Activated CD8-positive, alpha-beta memory T cell treated with anti-CD3 and anti-CD28 coated beads, Interleukin-2, amount 50 U/mL, for 1 hour (primary cell): ENCODE results near the gene SLC17A9.

Source experiments
- DNase-seq: peaks from one replicate; pipeline ENCODE4 v3.0.0-alpha.2; 2020; ENCODE audit errors: extremely low read depth

Gene SLC17A9

DNA sequence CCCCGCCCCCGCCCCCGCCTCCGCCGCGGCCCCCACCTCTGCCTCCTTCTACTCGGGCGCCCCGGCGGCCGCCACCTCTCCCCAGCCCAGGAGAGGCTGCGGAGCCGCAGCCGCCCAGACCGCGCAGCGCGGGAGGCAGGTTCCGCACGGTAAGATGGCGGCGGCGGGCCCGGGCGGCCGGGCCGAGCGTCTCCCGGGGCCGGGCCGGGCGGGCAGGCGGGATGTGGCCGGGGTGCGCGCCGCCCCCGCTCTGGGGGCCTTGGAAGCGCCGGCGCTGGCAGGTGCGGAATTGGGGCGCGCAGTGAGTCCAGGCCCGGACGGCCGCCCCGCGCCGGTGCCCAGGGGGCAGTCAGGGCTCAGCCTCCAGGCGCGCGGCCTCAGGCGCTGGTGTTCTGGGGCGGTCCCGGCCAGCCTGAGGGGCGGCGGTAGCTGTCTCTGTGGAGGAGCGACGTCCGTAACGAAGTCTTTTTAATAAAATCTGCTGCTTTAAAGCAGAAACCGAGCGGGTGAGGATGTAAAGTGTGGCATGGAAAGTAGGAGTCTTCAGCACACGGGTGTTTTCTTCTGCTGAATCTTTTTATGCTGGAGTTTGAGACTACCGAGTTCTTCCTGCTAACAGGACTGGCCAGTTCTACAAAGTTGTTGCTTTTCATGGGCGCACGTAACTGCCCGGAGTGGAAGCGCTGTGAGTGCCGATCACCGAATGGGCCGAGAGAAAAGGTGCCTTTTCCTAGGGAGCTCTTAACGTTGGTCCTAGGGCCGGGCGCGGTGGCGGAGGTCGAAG lies 14.2 kb upstream of the SLC17A9 start, which contains the start of gene GID8:
GID8 (plus strand) TSS at position 43 of the 784 bp plus-strand sequence. CDS start 3,356 bp downstream, outside the sequence.
- DNase-seq: no peak

DNA sequence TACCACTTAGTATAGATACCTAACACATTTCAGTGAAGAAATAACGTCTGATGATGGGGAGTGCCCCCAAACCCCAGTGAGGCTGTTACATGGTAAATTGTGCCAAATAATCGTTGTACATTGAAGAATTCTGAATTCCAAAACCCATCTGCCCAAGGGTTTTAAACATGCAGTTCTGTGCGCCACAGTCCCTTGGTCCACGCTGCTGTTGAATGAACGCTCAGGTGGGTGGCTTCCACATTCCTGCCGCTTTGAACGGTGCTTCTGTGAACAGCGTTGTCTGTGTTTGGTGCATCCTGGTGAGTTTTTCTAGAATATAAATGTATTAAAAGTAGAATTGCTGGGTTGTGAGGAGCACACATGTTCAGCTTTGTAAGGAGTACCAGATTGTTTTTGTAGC lies 11.6 kb upstream of the SLC17A9 start:
- no peak for DNase-seq

DNA sequence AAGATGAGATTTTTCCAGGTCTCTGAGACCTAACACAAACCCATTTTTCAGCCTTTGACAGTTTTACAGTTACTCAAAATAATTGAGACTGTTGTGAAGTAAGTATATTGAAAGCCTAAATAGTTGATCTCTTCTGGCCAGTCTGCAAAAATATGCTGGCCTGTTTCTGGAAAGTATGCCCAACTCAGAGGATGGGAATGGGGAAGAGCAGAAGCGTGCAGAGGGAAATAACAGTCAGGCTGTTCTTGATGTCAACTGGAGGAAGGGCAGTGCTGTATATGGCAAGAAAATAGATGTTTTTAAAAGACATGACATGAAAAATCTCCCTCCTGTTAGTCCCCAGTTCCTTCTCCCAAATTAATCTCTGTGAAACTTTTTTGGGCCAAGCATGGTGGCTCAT lies 10.7 kb upstream of the SLC17A9 start:
- DNase-seq: no peak

DNA sequence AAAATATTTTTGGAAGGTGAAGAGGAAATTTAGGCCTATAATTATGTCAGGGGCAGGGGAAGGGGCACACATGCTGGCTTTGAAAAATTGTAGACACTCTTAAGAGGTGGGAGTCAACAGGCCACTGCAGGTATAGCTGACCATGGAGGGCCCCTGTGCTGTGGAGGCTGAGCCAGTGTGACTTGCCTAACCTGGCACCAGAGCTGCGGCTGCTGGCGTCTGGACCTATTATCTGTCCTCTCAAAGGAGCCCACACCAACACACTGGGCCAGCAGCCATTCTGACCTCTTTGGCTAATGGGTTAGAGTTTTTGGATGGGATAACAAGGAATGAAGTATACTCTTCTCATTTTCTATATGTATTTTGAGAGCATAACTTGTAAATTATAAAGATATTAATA lies 10.1 kb upstream of the SLC17A9 start:
- DNase-seq: no peak

DNA sequence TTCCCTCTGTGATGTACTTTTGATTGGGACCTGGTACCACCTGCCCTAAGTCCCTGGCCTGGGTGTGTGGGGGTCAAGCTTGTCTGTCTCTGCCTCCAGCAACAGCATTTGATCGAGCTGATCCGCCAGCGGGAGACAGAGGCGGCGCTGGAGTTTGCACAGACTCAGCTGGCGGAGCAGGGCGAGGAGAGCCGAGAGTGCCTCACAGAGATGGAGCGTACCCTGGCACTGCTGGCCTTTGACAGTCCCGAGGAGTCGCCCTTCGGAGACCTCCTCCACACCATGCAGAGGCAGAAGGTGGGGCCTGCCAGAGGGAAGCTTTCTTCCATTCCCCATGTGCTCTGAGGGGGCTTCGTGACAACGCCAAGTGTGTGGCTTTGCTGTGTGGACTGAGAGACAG lies 9.1 kb upstream of the SLC17A9 start:
- no peak for DNase-seq

DNA sequence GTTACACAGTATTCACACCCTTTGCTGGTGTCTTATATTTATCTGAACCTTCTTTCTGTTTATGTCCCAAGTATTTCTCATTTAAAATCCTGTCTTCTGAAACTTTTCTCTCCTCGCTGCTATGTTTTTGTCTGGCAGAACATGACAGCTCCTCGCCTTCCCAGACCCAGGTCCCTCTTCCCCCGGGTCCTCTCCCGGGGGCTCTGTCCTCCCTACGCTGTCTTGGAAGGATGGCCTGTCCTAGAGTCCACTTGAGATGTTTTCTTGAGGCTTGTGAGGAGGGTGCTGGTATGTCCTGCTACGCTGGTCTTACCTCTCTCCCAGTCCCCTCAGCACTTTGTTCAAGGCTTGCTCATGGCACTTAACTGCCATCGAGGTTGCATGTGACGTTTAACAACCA lies 8.3 kb upstream of the SLC17A9 start:
- DNase-seq: no peak

DNA sequence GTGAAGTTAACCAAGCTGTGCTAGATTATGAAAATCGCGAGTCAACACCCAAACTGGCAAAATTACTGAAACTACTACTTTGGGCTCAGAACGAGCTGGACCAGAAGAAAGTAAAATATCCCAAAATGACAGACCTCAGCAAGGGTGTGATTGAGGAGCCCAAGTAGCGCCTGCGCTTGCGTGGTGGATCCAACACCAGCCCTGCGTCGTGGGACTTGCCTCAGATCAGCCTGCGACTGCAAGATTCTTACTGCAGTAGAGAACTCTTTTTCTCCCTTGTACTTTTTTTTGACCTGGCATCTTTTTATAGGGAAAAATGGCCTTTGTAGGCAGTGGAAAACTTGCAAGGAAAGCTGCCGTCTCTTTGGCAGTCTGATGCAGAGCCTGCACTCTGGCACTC lies 7.8 kb upstream of the SLC17A9 start:
- DNase-seq: no peak

DNA sequence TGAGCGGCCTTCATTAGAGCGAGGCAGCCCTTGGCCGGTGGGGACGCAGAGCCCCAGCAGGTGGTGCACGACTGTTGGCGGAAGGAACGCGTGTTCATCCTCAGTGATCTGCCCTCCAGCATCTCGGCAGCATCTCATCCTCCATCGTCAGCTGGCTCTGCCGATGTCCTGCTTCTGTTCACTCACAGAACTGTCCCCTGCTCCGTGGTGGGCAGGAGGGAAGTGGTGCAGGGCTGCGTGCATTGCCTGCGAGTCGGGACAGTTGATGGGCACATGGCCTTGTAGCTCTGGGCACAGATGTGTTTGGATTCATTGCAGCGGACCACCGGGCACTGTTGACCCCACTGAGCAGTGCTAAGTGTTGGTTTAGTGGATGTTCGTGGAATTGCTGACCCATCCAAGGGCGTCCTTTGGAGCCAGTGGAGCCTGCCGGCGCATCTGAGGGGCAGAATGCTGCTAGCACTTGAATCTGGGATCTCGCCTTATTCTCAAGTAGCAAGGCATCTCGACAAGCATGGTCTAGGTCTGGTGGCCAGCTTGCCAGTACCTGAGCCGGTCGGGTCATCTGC lies 6.7 kb upstream of the SLC17A9 start:
- no peak for DNase-seq

DNA sequence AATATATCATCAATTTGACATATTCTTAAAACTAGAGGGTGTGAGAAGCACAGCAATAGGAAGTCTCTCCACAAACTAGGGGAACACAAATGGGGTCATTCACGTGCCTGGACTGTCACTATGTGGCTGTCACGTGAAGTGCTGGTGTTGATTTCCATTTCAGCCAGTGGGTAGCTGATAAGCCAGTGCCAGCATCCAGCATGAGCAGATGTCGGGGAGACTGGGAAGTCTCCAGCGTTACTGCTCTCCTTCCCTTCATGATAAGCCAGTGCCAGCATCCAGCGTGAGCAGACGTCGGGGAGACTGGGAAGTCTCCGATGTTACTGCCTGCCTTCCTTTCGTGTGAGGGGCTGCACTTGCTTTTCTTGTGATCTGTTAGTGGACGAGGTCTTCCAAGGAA lies 5.6 kb upstream of the SLC17A9 start:
- no peak for DNase-seq

DNA sequence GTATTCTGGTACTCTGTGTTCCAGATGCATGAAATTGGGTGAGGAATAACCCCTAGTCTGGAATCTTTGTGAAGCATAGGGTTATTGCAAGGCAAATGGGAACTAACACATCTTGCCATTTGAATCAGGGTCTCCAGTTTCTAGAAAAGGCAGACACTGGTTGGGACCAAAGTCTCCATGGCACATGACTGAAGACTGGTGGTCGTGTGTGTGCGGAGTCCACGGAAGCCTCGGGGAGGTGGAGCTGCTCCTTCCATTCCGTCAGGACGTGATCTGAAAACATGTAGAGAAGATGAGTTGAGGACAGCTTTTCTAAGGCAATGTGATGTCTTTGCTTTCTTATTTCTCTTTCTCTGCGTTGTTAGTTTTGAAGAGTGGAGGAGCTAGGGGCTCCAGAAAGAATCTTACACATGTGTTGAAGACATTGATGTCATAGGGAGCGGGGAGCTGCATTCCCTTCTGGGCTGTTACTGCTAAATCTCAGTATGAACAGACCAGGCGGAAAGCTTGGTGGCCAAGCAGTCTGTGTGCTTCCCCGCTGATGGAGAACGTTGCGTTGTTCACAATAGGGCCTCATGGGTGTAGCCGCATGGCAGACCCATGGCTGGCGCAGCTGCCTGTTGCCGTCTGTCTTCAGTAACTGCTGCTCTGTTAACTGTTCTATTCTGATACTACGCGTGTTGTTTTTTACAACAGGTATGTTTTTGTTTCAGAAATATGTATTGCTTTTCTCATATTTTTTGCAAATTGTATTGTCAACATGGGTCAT lies 4.8 kb upstream of the SLC17A9 start:
- no peak for DNase-seq

DNA sequence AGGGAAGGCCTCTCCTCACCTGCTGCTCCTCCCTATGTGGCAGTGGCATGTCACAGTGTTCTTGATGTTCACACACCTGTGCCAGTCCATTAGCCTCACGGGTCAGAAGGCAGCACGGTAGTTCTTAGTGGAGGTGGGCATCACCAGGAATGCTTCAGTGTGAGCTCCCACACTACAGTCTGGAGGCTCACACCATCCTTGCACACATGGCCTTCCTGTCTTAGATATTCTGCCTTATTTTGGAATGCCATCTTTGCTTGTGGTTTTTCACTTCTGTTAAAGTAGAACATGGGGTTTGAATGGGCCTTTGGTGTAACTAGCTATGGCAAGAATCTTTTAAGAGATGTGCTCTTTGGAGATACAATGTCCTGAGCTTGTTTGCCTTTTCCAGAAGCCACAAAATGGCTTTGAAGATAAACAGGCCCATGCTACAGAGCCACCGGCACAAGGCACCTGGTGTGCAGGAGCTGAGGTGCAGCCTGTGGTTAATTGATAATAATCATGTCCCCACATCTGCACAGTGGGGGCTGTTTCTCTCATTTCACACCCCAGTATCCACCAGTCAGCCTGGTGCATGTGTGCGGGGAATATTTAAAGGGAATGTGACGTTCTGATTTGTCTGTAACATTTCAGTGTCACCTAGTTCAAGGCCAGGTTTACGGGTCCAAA lies 3.2 kb upstream of the SLC17A9 start:
- no peak for DNase-seq

DNA sequence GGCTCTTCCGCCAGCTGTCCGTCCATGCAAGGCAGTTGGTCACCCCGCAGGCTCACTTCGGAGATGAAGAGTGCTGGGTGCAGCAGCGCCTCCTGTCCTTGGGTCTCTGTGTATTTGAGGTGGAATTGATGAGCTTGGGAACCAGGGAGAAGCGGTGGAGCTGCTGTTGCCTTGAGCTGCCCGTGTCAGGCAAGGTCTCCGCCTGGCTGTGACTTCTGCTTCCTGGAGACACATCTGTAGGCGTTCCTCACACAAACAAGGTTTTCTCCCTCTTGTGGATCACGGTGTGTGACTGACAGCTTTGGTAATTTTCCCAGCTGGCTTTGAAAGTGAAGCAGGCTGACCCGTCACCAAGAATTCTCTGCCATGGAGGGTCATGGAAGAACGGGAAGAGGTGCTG lies 2.5 kb upstream of the SLC17A9 start:
- DNase-seq: no peak

DNA sequence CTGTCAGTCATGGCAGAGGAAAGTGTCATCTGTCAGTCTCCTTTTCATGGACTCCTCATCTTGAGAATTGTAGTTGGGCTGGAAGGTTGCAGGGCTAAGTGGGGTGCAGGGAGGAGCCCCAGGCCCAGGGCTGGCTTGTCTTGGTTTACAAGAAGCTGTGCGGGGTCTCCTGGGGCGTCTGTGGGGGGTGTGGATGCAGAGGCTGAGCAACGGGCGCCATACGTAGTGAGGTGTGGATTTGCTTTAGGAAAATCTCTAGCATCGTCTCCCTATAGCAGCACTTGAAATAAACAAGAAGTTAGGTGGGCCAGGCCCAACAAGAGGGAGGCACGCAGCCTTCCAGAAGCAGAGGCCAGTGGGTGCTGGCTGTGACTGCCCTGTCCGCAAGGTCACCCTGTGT lies 1.8 kb upstream of the SLC17A9 start:
- no peak for DNase-seq

DNA sequence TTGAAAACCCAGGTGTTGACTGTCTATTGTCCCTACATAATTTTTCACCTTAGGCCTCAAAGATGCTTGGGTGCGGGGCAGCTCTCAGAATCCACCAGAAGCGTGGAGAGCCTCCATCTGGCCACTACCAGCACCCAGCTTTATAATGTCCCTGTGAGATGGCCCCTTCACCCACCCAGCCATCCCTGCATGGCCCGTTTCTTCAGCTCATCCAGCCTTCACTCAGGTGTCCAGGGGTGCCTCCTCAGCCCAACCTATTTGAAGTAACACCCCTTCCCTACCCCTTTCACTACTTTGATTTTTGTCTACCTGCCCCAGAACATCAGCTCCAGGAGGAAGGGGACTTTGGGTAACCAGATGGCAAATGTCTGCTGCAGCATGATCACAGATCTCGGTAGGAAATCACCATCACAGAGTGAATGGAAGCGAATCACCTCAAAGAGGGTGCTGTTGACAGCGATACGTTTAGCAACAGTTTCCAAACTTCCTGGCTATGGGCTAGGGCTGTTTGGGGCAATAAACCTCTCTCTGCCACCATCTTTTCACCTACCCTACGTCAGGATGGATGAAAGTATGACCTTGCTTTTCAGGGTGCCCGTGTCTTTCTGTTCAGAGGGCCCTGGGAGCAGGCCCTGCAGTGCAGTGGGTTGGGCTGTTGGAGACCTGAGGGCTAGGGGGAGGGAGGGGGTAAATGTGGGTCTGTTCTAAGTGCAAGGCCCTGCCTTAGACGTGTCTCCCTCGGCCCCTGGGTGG lies 1.2 kb upstream of the SLC17A9 start:
- DNase-seq: no peak

DNA sequence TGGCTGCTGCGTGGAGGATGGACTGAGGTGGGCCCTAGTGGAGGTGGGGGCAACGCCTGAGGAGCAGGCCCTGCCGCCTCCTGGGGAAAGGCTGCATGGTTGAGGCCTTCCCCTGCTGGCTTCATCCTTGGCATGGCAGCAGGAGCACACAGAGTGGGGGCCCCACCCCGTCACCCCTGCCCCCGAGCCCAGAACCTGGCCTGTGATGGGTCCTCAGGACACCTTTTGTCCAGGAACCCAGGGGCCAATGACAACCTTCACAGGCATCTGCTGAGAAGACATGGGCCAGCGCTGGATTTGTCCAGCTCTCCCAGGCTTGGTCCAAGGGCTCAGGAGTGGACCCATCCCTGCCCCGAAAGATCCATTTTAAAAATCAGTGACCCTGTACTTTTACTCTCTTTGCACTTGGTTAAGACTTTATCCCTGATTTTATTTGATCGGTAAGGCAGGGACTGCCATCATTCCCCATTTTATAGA lies 575 bp upstream of the SLC17A9 start:
- no peak for DNase-seq

DNA sequence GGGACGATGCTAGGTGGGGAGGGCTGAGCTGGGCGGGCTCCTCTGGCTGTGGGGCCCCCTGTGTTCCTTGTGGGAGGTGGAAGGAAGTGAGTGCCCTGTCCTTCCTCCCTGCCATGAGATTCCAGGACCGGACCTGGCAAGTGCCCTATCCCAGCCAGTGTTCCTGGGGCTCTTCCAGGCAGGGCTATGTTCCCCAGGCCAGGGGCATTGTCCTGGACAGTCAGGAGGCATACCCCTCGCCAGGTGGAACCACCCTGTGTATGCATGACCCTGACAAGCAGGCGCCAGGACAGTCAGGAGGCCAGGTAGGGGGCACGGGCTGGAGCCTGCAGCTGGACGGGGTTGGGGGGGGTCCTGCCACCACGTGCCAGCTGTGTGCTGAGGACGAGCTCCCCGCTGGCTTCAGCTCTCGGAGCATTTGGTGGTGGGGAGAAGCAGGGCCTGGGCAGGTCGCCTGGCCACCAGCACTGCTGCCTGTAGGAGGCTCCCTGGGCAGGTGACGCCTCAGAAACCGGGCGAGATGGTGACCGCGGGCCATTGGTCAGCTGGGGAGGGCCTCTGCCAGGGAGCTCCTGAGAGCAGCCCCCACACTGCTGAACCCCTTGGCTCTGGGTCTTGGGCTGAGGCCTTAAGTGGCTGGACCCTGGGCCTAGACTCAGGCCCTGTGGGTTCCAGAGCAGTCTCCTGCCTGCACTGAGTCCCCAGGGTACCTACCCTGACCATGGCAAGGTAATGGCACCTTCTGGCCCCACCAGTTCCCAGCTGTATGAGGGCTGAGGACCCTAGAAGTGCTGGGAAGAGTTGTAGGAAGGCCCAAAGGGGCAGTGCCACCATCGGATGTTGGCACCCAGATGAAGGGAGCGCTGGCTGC lies 694 bp downstream of the SLC17A9 start:
- no peak for DNase-seq

DNA sequence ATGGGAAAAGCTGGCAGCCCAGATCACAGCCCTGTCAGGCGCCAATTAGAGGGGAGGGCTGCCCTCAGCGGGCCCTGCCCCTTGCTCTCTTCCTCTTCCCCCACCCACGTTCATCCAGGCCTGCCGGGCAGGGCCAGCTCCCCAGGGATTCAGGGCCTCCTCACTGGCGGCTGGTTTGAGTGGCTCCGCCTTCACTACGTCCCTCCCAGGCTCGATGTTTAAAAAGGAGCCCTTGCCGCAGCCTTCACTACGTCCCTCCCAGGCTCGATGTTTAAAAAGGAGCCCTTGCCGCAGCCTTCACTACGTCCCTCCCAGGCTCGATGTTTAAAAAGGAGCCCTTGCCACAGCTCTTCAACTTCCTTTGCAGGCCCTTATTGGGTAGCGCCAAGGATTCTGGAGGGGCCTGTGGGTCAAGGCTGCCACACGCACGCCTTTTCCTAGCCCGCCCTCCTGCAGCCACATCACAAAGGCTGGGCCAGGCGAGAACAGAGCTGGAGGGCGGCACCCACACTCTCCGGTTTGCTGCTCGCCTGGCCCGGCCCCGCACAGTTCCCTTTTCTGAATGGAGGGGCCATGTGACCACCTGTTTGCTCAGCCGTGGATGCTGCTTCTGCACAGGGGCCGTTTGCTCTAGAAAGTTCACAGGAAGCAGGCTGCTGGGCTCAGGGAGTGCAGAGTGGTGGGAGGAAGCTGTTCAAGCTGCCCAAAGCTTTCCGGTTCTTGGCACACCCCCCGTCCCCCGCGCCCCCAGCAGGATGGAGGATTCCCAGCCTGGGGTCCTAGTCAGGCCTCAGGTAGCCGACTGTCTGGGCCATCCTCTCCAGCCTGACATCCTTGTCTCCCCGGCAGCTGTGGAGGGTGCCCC lies 1.6 kb downstream of the SLC17A9 start:
- no peak for DNase-seq

DNA sequence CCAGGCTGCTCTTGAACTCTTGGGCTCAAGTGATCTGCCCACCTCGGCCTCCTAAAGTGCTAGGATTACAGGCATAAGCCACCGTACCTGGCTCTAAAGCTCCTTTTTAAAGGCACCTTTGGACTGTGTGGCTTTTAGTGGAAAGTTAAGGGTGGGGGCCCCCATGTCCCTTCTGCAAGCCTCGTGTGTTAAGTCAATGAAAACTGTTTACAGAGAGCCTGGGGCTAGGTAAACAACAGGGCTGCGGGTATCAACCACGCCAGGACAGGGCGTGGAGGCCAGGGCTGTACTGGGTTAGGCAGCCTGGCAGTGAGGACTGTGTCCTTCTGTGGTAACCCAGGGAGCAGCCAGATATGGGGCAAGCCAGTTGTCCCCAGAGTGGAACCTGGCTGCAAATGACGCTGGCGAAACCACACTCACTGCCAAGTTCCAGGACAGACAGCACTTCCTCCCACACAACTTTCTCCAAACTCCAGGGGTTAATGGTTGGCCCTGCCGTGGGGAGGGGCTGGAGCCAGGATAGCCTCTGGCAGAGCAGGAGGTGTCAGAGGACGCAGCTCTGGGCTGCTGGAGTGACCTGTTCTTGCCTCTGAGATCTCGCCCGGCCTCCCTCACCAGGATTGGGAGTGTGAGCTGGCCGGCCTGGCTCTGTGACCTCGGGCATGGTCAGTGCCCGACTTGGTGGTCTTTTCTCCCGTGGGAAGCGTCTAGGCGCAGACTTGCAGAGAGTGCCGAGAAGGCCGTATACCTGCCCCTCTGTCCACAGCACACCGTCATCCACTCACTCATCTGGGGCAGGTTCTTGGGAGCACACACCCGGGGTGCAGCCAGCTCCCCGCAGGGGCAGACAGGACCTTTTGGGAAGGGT lies 3.2 kb downstream of the SLC17A9 start:
- no peak for DNase-seq
